Right lobe of liver (tissue), 6 donors: ENCODE data around the gene TRNT1. TPM values are rescaled to one million over a fixed set of nuclear protein-coding genes. Genes with fewer than 3 reads are reported as not detected.

ENCODE experiments used
- ATAC-seq, 4 donors: fragments of 200-7000 bp; cut with Tn5 transposase; one replicate each; pipeline ENCODE4 v1.9.1; 2020; ENCODE audit warnings: mild to moderate bottlenecking in 4 of 4, moderate library complexity in 4 of 4
- DNase-seq, 3 donors: peaks; one replicate each; pipeline ENCODE4 v3.0.0-alpha.2; 2020
- H3K27ac ChIP-seq, 3 donors: fragments of 200-600 bp; one replicate each; pipeline ENCODE4 v1.8.0; 2022
- H3K27me3 ChIP-seq, 2 donors: fragments of 200-600 bp; one replicate each; pipeline ENCODE4 v1.8.0; 2022
- H3K36me3 ChIP-seq, 4 donors: fragments of 200-600 bp; sonication (generic) in 1 of 4; one replicate each; pipeline versions ENCODE4 v1.5.1 to v1.8.0; 2017 to 2022; ENCODE audit warnings: control low read depth in 1 of 4
- H3K4me1 ChIP-seq, 4 donors: fragments of 200-600 bp; sonication (generic) in 1 of 4; one replicate each; pipeline versions ENCODE4 v1.5.1 to v1.8.0; 2017 to 2022; ENCODE audit warnings: control low read depth in 1 of 4
- H3K4me3 ChIP-seq, 3 donors: fragments of 200-600 bp; one replicate each; pipeline ENCODE4 v1.8.0; 2022
- H3K9me3 ChIP-seq, 4 donors: fragments of 200-600 bp; sonication (generic) in 1 of 4; one replicate each; pipeline versions ENCODE4 v1.5.1 to v1.8.0; 2017 to 2022; ENCODE audit warnings: control low read depth in 1 of 4
- POLR2A ChIP-seq: fragments of 450-650 bp; IDR thresholded peaks from one replicate; pipeline ENCODE4 v1.6.1; 2017; ENCODE audit warnings: antibody characterized with exemption, mild to moderate bottlenecking
- WGBS: methylation state at CpG from one replicate; pipeline ENCODE4 v1.1.6; 2018; ENCODE audit warnings: low coverage, low lambda C conversion rate; ENCODE audit not compliant: insufficient coverage; ENCODE audit errors: missing lambda C conversion rate; 5-methylcytosine and 5-hydroxymethylcytosine counted together
- intact Hi-C, 2 donors: fragments of 100-400 bp; cut with DNase I; formaldehyde crosslinking; loops; one replicate each; pipeline versions ENCODE4 v1.11.2 to v1.14.1; 2022
- total RNA-seq, 6 experiments: library from RNA; depleted of rRNA in 2 of 6; stranded (reverse); fragments of >200 nt in 2 of 6; fragmentation: NEBNext Ultra II Directional in 3 of 6; extraction: Animal tissue kit (Norgen Biotek cat#: 25700) in 3 of 6; gene quantifications; one replicate each; pipeline versions ENCODE4 v1.1.0 to v1.2.4, GENCODE V29; 2016 to 2023
- TF ChIP-seq, protein P1 (sequence below), 4 donors: fragments of 200-600 bp in 3 of 4; fragments of 450-650 bp in 1 of 4; IDR thresholded peaks; one replicate each; pipeline versions ENCODE4 v1.5.1 to v1.8.0; 2016 to 2022; ENCODE audit warnings: antibody characterized with exemption in 4 of 4, mild to moderate bottlenecking in 2 of 4
- donor health status: DM: no; HTN: yes; CAD: no.
- donor health status: DM: no; HTN: no; CAD: no.
- donor health status: DM: no; HTN: no; CAD: no.
- donor health status: DM: no; HTN: yes; CAD: no.
- donor health status: DM: no; HTN: yes; CAD: no.

Gene TRNT1
- total RNA-seq, 6 experiments from 2014 or later = 7.4 to 11.8 (median 9.1) TPM

DNA sequence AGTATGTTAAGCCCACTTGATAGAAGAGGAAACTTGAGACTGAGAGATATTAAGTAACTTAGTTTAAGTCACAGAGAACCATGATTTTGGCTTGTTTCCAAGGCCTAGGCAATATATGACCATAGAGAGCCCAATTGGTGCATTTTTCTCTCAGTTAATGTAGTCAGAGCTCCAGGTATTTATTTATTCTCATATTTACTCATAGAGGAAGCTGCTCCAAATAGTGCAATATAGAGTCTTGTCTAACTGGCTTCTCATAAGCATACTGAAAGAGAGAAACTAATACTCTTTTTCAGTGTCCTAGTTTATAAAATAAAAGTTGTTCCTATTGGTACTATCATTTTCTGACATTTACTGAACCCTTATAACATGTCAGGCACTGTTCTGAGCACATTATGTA lies 15.2 kb downstream of the TRNT1 start:
- ATAC-seq (no peak), DNase-seq (no peak)
- Histone ChIP-seq H3K4me1 (no peaks in the 10 kb centered on the region), H3K4me3 (no peak overlapping the region), H3K9me3 (no peaks in the 10 kb centered on the region), H3K27ac (no peak overlapping the region), H3K36me3 (peaks cover 0 to 74% (median 23%) of the 10 kb centered on the region in 4 donors), H3K27me3 (no peaks in the 10 kb centered on the region)
- intact Hi-C loops = no loop called here
- TF ChIP-seq POLR2A = no peak
- TF ChIP-seq, protein P1, sequence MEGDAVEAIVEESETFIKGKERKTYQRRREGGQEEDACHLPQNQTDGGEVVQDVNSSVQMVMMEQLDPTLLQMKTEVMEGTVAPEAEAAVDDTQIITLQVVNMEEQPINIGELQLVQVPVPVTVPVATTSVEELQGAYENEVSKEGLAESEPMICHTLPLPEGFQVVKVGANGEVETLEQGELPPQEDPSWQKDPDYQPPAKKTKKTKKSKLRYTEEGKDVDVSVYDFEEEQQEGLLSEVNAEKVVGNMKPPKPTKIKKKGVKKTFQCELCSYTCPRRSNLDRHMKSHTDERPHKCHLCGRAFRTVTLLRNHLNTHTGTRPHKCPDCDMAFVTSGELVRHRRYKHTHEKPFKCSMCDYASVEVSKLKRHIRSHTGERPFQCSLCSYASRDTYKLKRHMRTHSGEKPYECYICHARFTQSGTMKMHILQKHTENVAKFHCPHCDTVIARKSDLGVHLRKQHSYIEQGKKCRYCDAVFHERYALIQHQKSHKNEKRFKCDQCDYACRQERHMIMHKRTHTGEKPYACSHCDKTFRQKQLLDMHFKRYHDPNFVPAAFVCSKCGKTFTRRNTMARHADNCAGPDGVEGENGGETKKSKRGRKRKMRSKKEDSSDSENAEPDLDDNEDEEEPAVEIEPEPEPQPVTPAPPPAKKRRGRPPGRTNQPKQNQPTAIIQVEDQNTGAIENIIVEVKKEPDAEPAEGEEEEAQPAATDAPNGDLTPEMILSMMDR (IDR thresholded peaks at IDR 0.05) = no peak

DNA sequence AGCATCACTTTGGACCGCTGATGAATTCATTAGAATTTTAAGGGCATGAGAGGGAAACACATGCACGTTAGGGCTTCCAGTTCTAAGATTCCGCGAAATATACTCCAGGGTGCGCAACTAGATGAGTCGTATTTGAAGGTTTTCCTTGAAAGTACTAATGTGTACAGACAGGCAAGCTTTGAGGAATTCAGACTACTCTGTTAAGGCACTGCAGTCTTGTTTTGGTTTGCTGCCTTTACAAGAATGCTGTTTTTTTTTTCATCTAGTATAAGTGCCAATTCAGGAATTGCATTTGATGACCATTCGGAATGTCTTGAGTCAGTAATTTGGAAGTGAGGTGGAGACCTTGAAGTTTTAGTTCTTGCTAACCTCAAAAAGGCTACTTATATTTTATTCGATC lies 19.1 kb downstream of the TRNT1 start:
- TF ChIP-seq, protein P1 (IDR thresholded peaks at IDR 0.05) = no peak
- TF ChIP-seq POLR2A = no peak

DNA sequence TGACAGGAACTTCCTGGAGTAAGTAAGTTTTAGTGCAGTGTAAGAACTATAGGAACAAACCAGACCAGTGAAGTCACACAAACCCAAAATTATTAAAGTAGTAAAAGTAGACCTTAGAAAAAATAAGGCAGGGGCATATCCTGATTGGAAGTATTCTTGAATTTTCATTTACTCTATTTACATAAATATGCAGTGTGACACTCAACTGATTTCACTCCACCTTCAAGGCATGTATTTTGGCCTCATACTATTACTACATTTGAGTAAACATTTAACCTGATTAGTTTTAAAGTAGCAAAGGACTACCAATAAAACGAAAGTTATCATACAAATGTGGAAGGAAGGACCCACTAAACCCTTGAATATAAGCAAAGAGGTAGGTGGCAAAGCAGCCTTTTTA lies 22.8 kb downstream of the TRNT1 start:
- no peaks in the 10 kb centered on the region for H3K27me3 ChIP-seq
- TF ChIP-seq, protein P1 (IDR thresholded peaks at IDR 0.05) = no peak
- TF ChIP-seq POLR2A = no peak
- no peak overlapping the region for H3K4me3 ChIP-seq
- no peak overlapping the region for H3K27ac ChIP-seq
- ATAC-seq (no peak), DNase-seq (no peak)
- no peaks in the 10 kb centered on the region for H3K4me1 ChIP-seq
- no peaks in the 10 kb centered on the region for H3K9me3 ChIP-seq
- 67% methylated on average over 1 of the region's 1 CpG for WGBS
- H3K36me3 ChIP-seq = peaks cover 5 to 86% (median 45%) of the 10 kb centered on the region in 4 donors
- intact Hi-C loops = no loop called here

More for the DNA sequence above, 19.1 kb downstream of the TRNT1 start:
- no peak for DNase-seq
- 80% methylated on average over 8 of the region's 8 CpGs for WGBS
- Histone ChIP-seq H3K27me3 (no peaks in the 10 kb centered on the region), H3K4me1 (no peaks in the 10 kb centered on the region), H3K27ac (no peak overlapping the region), H3K36me3 (peaks cover 0 to 77% (median 34%) of the 10 kb centered on the region in 4 donors), H3K4me3 (no peak overlapping the region), H3K9me3 (no peaks in the 10 kb centered on the region)
- intact Hi-C loops = no loop called here
- ATAC-seq = no peak

DNA sequence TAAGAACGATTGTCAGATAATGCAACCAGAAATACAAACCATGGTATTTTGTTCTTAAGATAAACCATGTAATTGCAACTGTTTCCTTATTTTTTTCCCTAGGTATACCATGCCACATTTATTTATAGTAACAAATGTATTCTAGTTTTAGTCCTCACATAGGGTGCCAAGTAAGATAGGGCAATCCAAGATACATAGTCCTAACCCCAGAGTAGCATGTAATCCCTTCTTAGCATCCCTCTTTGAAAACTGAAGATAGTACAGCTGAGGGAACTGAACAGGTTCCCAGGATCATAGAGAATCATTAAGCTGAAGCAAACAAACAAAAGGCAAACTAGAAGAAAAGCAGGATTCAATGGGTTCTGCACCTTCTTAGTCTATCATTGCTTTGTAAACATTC lies 24.8 kb downstream of the TRNT1 start:
- H3K4me1 ChIP-seq = no peaks in the 10 kb centered on the region
- WGBS = 38% methylated on average over 1 of the region's 1 CpG
- DNase-seq = no peak

More for the DNA sequence above, 24.8 kb downstream of the TRNT1 start:
- intact Hi-C loops = no loop called here
- no peak overlapping the region for H3K4me3 ChIP-seq
- peaks cover 5 to 89% (median 40%) of the 10 kb centered on the region in 4 donors for H3K36me3 ChIP-seq
- no peaks in the 10 kb centered on the region for H3K9me3 ChIP-seq
- H3K27ac ChIP-seq = no peak overlapping the region
- no peak for TF ChIP-seq POLR2A
- TF ChIP-seq, protein P1 (IDR thresholded peaks at IDR 0.05) = no peak
- no peaks in the 10 kb centered on the region for H3K27me3 ChIP-seq
- no peak for ATAC-seq
